HG02981 (cell line): ENCODE results near the gene SLC28A2.
"Not testable (repeated sequence)": the region's sequence is repeated elsewhere in the genome, so short reads cannot be mapped to it uniquely, and the experiment has no call there.

ENCODE experiments used
- ATAC-seq: cut with Tn5 transposase; IDR thresholded peaks from one replicate; pipeline ENCODE4 v1.9.1; 2021; ENCODE audit warnings: mild to moderate bottlenecking, moderate library complexity; ENCODE audit not compliant: unreplicated experiment

Gene SLC28A2, protein sequence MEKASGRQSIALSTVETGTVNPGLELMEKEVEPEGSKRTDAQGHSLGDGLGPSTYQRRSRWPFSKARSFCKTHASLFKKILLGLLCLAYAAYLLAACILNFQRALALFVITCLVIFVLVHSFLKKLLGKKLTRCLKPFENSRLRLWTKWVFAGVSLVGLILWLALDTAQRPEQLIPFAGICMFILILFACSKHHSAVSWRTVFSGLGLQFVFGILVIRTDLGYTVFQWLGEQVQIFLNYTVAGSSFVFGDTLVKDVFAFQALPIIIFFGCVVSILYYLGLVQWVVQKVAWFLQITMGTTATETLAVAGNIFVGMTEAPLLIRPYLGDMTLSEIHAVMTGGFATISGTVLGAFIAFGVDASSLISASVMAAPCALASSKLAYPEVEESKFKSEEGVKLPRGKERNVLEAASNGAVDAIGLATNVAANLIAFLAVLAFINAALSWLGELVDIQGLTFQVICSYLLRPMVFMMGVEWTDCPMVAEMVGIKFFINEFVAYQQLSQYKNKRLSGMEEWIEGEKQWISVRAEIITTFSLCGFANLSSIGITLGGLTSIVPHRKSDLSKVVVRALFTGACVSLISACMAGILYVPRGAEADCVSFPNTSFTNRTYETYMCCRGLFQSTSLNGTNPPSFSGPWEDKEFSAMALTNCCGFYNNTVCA

DNA sequence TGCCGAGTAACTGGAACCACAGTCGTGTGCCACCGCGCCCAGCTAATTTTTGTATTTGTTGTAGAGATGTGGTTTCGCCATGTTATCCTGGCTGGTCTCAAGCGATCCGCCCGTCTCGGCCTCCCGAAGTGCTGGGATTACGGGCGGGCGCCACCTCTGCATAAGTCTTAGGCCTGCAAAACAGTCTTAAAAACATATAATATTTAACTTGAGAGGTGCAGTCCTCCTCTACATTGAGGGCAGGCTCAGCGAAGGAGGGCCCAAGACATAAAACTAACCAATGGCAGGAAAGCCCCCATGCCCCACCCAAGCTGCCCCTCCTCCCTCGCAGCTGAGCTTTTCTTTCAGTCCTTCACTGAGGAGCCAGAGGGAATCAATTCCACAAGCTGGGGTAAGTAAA, at the start of gene SLC28A2:
Gene SLC28A2, plus strand, starts transcription at position 347 of the 400 bp plus-strand sequence. CDS start 982 bp downstream, outside the sequence.
- ATAC-seq, result no peak

DNA sequence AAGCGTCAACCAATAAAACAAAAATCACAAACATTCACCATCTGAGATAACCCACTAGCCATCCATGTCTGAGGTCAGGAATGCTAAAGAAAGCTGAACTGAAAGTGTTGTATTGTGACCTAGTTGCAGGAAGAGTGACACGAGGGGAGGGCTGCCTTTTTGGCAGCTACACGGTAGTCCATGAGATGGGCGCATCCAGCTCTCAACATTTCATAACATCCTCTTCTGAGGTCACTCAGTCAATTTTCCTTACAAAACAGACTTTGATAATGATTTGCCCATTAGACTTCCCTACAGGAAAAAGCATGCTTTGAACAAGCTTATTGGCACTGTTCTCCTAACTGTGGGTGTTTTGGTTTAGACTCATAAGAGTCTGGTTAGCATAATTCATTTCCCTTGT, 48.9 kb upstream of the SLC28A2 start:
- no peak for ATAC-seq

DNA sequence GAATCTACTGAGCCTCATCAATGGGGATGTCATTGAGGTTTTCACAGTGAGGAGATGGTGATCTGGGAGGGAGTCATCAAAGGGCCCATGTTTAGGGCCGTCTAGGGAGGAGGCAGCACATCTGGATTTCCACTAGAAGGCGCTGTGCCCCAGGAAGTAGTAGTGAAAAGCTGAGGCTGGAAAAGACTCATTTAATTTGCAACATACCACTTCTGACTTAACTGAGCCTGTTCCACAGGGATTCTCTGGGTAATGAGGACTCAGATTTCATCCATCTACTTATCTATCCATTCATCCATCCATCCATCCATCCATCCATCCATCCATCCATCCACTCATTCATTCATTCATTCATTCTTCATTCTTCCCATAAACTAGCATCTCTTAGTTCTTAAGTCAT, 46.8 kb upstream of the SLC28A2 start:
- no peak for ATAC-seq

DNA sequence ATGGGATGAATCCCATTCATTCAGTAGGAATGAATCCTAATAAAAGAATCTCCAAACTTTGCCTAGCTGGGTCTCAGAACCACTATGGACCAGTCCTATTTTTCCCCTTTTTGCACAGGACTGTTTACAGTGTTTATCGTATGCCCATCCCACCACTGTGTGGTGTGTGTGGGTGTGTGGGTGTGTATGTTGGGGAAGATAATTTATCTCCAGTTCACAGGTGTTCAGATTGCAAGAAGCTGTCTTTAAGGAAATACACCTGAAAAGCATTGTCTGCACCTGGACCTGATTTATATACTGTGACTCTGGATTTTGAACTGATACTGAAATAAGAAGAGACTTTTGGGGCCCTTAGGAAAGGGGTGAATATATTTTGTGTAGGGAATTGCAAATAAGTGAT, 39.5 kb upstream of the SLC28A2 start:
- no peak for ATAC-seq

DNA sequence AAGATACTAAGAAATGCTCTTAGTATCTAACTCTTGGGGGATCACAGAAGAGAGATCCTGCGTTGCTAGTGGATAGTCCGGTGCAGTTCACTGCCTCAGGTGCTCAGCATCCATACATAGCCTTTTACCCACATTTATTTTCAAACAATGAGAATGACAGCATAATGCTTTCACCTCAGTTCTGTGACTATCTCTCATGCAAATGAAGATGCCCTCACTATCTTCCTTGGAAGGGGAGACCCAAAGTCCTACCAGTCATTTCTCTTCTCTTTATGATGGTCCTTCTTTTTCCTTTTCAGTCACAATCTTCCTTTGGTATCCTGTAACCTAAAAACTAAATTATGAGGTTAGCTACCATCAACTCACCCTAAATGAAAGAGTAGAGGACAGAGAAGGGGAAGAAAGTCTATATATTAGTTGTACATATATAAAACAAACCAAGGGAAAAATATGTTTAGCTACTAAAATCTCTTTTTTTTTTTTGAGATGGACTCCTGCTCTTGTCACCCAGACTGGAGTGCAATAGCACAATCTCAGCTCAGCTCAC, 30.9 kb upstream of the SLC28A2 start:
- ATAC-seq, result no peak

DNA sequence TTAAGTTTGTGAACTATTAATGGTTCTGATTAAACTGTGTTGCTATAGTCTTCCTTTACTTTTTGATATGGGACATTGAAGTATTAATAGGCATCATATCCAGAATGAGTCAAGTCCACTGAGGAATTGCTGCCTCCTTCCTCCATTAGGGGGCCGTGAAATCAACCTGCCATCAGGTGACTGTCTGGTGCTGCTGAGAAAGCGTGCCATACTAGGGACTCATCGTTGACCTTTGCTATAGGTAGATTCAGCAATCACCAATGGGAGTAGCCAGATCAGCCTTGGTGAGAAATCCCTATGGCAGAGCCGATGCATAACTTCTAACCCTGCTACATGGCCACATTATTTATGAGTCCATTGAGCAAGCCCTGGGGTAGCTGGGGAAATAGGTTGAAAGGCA, 30.1 kb upstream of the SLC28A2 start:
- no peak for ATAC-seq

DNA sequence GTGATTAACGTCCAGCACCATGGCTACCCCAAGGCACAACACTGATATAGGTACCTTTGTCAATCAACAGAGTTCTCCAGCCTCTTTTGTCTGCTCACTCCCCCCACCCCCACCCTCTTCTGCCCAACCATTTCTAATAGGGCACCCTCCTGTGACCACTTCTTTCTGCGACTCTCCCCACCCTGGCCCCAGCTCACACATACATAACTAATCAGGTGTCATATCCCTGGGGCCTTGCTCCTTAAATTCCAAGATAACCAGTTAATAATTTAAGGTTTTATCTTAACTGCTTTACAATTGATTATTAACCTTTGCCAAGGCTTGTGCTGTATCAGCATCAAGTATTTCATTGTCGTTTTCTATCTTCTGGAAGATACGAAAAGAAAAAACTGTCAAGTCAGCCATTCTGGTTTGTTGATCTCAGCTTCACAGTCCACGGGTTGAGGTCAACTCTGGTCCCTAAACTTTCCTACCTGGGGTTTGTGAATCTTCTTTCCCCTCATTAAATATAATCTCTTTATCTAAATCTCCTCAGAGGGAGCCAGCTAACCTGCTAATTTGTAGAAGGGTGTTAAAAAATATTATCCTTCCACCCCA, 27.3 kb upstream of the SLC28A2 start:
- no peak for ATAC-seq

DNA sequence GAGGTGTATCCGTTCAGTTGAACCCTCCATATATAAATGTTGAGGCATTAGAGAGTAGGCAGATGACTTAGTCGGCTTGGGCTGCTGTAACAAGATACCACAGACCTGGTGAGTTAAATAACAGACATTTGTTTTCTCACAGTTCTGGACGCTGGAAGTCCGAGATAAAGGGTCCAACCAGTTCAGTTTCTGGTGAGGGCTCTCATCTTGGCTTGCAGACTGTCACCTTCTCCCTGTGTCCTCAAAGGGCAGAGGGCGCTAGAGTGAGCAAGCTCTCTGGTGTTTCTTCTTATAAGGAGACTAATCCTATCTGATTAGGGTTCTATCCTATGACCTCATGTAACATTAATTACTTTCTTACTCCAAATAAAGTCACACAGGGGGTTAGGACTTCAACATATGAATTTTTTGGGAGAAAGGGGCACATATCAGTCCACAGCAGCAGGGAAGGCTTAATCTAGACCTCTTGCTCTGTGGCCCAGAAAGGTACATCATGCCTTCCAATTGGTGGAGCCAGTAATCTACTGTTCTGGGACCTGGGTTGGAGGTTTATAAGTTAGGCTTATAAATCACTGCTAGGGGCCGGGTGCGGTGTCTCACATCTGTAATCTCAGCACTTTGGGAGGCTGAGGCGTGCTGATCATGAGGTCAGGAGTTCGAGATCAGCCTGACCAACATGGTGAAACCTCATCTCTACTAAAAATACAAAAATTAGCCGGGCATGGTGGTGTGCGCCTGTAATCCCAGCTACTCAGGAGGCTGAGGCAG, 26.3 kb upstream of the SLC28A2 start:
- no peak for ATAC-seq

DNA sequence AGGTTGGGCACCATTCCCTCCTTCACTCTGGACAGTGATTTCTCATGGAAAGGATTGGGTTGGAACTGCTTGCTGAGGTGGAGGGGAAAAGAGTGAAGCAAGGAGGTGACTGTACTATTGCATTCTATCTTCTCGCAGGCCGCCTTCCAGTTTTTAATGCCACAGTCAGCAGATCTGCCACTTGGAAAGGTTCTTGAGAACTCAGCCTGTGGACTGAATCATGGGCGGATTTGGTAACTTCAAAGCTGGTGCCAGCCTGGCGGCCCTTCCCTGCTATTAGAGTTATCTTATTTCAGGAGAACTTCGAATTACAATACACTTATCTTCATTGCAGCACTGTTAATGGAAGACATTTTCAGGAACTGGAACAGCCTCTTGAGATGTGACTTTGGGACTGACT, 23.1 kb upstream of the SLC28A2 start:
- ATAC-seq, result no peak

DNA sequence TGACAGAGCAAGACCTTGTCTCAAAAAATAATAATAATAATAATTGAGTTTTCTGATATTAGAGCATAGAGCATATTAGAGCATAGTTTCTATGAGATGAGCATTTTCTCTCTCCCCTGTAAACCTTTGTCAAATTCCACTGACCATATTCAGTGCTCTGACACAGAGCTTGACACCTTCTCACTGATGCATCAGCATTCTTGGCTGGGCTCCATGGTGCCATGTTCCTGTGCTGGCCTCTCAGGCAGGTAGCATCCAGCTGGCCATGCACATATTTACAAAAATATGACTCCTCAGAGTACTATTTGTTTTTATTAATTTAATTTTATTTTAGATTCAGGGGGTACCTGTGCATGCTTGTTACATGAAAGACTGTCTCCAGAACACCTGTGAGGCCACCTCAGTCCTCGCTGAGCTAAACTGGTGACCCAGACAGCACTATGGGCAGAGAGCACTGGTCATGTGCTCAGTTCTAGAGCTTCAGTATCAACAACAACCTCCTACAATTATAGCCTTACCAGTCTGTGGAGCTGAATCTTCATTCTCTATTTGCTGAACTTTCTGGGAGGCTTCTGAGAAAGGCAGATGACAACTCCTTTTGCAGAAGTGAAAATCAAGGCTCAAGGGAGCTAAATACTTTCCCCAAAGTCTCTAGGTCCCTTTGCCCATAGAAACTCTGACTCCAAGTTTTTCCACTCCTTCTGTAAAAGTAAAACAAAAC, 21.6 kb upstream of the SLC28A2 start:
- ATAC-seq, result no peak

DNA sequence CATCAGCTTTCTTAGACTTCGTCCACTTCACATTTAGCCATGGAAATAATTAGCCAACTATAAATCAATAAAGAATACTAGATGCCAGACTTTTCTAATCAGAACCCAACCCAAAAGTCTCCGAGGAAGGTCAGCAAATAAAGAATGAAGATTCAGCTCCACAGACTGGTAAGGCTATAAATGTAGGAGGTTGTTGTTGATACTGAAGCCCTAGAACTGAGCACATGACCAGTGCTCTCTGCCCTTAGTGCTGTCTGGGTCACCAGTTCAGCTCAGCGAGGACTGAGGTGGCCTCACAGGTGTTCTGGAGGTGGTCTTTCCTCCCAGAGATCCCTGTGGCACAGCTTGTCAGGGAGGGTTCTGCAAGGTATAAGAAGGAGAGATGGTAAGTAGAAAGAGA, 20.9 kb upstream of the SLC28A2 start:
- no peak for ATAC-seq

DNA sequence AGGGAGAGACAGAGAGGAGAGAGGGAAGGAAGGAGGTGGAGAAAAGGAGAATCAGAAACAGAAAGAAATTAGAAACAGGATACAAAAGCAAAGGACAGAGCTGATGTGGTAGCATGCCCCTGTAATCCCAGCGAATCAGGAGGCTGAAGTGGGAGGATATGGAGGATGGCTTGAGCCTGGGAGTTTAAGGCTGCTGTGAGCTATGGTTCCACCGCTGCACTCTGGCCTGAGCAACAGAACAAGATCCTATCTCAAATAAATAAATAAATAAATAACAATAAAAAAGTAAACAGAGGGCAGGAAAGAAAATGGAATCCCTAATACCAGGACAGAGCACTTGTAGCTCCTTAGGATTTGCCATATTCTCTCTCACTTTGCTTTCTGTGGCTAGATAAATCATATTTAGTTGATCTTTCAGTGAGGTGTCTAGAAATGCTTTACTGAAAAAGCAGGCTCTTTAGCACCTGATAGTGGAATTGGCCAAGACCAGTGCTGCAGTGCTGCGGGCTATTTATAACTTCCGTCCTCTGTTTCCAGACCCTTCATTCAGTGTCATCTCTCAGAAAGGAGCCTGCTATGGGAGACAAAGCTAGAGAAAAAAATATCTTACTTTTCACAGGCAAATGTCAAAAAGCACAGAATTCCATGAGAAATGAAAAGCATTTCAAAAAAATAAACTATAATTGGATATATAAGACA, 20.0 kb upstream of the SLC28A2 start:
- ATAC-seq, result no peak

DNA sequence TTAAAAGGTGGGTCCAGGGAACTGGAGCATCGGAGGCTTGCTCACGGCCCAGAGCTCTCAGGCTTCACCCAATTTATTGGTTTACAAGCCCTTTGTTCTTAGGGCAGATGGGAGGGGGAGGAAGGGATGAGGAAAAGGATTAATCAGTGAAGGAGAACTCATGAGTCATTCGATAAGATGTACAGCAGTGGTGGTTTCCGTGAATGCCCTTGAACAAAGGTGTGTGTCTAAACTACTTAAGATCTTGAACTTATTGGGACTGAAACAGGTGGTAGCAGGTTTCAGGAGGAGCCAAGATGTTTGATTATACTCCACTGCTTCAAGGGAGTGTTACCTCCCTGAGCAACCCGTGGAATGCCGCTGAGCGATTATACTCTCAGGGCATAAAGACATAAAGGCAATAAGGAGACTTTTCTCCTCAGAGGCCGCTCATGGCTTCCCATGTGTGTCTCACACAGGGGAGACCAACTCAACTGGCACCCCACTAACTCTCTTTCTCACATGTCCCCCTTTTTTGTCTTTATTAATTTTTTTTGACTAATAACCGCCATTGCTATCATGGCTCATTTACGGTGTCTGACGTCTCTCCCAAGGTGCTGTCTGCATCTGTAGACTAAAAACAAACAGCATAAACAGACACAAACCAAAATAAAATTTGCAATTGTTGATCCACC, 17.3 kb upstream of the SLC28A2 start:
- no peak for ATAC-seq

DNA sequence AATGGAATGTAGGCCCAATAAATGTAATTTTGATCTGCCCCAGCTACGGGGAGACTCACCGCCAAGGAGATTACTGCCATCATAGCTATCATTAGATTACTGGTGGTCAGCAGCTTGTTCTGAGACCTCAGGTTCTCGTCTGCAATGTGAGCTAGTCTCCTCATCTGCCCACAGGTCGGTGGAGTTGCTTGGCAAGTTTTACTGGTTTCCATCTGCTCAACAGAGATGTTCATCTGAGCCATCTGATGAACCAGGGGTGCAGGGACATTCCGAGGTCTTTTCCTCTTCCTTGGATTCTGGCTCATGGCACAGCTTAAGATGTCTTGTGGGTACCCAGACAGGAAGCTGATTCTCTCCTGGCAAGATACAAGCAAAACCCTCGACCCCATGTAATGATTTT, 15.2 kb upstream of the SLC28A2 start:
- ATAC-seq, result not testable (repeated sequence)

DNA sequence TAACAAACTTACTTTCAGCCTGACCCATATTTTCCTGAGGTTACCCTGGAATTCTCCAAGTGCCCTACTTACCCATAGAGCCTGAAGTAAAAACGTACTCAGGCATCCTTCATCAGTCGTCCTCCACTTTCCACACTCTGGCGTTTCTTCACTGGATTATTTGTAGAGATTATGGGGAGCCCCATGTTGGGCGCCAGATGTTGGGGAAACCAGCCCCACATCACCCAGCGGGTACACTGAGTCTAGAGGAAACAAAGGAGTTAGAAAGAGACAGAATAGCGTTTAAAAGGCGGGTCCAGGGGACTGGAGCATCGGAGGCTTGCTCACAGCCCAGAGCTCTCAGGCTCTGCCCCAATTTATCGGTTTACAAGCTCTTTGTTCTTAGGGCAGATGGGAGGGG, 9.7 kb upstream of the SLC28A2 start:
- no peak for ATAC-seq

DNA sequence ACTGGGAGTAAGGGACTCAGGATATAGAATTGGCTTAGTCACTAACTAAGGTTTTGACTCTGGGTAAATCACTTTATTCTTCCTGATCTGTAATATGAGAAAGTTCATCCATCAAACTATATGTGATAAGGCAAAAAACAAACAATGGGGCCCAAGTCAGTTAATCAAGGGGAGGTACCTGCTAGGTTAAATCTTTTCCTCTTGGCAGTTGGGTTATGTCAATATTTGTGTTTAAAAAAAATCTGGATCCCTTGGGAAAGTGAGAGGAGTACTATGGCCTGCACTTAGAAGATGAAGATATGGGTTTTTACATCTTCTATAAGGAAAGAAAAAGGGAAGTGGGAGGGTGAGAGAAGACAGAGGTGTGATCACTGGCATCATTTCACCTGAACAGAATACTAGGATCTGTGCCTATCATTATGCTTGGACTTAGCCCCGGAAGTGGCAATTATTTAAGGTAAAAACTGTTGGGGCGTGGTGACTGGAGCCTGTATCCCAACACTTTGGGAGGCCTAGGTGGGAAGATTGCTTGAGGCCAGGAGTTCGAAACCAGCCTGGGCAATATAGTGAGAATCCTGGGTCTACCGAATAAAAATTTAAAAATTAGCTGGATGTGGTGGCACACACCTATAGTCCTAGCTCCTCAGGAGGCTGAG, 2.8 kb upstream of the SLC28A2 start:
- no peak for ATAC-seq

DNA sequence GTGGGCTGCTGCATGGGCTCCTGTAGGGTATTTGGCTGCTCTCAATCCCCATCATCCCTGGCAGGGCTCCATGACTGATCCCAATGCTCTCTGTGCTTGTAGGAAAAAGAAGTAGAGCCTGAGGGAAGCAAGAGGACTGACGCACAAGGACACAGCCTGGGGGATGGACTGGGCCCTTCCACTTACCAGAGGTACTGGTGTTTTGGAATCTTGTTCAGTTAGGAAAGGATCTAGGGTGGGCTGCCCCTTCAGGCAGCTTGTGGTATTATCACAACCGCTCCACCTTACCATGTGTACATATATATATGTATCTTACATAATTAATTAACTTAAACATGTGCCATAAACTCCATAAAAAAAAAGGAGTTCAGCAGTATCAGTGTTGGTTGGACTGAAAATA, 1.3 kb downstream of the SLC28A2 start:
- no peak for ATAC-seq

DNA sequence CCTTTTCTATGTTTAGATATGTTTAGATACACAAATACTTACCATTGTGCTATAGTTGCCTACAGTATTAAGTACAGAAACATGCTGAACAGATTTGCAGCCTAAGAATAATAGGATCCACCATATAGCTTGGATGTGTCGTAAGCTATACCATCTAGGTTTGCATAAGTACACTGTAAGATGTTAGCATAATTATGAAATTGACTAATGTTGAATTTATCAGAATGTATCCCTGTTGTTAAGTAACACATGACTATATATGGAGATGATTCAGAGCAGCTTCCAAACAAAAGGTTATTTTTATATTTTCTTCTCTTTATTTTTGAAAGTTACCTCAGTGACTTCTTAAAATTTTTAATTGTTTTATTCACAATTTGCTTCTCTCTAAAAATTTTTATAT, 2.4 kb downstream of the SLC28A2 start:
- ATAC-seq, result no peak

DNA sequence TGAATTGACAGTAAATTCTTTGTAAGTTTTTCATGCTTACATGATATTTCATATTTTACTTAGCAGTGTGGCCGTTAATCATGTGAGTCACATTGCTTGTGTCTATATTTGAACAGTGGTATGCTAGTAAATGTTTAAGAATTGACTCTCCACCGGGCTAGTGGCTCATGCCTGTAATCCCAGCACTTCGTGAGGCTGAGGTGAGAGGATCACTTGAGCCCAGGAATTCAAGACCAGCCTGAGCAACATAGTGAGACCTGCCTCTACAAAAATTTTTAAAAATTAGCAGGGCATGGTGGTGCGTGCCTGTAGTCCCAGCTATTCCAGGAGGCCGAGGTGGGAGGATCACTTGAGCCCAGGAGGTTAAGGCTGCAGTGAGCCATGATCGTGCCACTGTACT, 2.8 kb downstream of the SLC28A2 start:
- ATAC-seq, result not testable (repeated sequence)
